Ureter (tissue), 1 donor: ENCODE data around the gene ACOX1. TPM values are rescaled to one million over a fixed set of nuclear protein-coding genes. Genes with fewer than 3 reads are reported as not detected.

Source experiments
- DNase-seq: peaks from one replicate; pipeline ENCODE4 v3.0.0-alpha.2; 2020; ENCODE audit warnings: low spot score
- total RNA-seq: library from RNA; stranded (reverse); gene quantifications from one replicate; pipeline ENCODE4 v1.2.4, GENCODE V29; 2023
- donor health status: DM: yes; HTN: yes; CAD: no.

Gene ACOX1
- total RNA-seq, 1 donor from 2014 or later: 119 TPM

DNA sequence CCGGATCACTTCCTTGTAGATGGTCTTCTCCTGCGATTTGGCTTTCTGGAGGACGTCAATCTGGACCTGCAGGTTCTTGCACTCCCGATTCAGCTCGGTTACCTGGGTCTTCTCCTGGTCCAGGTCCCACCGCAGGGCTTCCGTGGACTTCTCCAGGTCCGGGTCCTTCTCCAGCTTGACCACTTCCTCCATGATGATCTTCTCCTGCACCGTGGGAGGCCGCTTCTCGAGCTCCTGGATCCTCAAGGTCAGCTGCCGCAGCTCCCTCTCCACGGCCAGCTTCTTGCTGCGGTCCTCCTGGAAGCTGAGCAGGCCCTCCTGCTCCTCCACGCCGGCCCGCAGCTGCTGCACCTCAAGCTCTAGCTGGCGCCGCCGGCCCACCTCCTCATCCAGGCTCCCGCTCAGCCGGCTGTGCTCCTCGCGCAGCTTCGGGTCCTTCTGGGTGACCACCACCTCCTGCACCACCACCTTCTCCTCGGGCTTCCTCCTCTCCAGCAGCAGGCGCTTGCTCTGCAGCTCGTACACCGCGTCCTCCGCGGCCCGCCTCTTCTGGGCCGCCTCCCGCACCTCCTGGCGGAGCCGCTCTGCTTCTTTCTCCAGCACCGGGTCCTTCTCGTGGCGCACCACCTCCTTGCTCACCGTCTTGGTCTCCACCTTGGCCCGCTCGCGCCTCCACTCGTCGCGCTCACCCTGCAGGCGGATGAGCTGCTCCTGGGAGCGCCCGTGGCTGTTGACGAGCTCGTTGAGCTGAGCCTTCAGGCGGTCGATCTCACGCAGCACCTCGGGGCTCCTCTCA is 29.9 kb upstream of the ACOX1 start:
- DNase-seq: no peak

- no peak for DNase-seq
Observed at GRCh38 chr17:76008208-76008607, 29.2 kb upstream of the ACOX1 start.

DNA sequence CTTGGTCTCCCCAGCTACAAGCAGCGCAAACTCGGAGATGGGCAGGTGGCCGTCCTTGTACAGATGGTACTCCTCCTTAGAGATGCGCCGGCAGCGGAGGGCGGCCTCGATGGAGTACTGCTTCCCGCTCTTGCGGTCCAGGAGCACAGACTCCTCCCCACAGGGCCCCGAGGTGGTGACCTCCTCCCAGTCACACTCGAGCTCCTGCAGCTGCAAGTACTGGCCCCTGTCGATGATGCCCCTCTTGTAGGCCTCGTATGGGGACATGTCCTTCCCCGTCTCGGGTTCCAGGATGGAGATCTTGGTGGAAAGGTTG is 28.8 kb upstream of the ACOX1 start:
- no peak for DNase-seq

- no peak for DNase-seq
Observed at GRCh38 chr17:76007131-76007849, 28.3 kb upstream of the ACOX1 start.

GRCh38 chr17:76005263-76006149 is 26.5 kb upstream of the ACOX1 start:
- DNase-seq: peak; percentile 85

- no peak for DNase-seq
Observed at GRCh38 chr17:76004750-76005262, 25.8 kb upstream of the ACOX1 start.

GRCh38 chr17:76003915-76004314 is 24.9 kb upstream of the ACOX1 start:
- DNase-seq: no peak

DNA sequence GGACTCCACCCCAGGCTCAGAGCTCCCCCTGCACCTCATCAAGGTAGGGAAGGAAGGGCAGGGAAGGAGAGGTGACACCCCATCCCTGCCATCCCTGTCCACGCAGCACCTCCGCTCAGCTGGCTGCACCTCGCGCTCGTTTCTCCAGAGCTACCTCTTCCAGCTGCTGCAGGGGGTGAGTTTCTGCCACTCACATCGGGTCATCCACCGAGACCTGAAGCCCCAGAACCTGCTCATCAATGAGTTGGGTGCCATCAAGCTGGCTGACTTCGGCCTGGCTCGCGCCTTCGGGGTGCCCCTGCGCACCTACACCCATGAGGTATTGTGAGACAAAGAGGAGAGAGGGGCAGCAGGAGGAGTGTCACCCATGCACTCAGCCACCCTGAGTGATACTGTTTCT is 23.1 kb upstream of the ACOX1 start:
- no peak for DNase-seq

DNA sequence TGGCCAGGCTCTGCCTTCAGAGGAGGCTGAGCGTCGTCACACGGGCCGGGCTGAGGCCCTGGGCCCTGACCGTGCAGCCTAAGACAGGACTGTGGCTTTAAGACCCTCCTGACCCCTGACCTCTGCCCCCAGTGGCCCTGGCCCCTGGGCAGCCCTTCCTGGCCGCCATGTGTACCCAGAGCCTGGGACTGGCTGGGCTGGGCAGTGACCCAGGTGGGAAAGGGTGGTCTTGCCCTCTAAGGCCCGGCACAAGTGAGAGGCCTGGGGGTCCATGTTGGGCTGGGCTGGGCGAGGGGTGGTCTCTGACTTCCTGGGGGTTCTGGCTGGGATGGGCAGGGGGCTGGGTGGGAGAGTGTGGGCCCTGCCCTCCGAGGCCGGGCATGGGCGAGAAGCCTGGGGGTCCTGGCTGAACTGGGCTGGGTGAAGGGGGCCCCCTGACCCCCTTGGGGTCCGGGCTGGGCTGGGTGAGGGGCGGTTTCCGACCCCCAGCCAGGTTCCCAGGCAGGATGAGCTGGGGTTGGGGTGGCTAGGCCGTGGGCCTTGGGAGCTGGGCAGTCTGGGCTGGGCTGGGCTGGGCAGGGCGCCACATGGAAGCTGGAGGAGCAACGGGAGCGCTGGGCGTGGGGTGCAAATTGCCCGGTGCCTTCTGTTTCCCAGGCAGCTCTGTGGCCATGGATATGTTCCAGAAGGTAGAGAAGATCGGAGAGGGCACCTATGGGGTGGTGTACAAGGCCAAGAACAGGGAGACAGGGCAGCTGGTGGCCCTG is 22.0 kb upstream of the ACOX1 start, which contains the start of gene CDK3:
Gene CDK3 (plus strand): TSS at position 101 of the 767 bp plus-strand sequence. CDS start 571 bp downstream, at position 672.
- DNase-seq: no peak

DNA sequence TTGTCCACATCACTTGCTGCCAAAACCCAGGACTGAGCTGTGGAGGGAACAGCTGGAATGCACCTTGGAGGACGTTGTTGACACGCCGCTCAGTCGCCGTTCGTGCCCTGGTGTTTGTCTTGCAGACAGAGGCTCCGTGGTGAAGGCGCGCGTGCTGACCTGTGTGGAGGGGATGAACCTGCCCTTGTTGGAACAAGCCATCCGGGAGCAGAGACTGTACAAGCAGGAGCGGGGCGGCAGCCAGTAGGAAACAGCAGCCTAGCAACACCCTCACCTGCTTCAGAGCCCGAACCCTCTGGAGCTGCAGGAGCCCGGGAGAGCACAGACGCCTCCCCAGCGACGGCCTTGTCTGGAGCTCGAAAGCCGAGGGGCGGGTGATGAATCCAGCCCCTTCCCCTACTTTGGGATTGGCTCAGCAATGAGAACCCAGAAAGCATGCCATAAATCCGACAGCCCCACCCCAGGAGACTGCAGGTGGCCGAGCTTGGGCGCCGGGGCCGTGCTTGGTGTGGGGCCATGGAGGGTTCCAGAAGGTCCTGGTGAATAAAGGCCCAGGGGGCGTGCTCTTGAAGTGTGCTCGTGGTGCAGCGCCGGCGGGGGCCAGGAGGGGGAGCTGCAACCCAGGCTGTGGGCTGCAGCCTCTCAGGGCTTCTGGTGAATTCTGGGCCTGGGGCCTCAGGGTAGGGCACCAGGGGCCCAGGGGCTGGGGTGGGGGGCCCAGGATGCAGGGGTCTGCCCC is 21.2 kb upstream of the ACOX1 start:
- DNase-seq: no peak

GRCh38 chr17:75998327-75998795 is 19.4 kb upstream of the ACOX1 start:
- no peak for DNase-seq

DNA sequence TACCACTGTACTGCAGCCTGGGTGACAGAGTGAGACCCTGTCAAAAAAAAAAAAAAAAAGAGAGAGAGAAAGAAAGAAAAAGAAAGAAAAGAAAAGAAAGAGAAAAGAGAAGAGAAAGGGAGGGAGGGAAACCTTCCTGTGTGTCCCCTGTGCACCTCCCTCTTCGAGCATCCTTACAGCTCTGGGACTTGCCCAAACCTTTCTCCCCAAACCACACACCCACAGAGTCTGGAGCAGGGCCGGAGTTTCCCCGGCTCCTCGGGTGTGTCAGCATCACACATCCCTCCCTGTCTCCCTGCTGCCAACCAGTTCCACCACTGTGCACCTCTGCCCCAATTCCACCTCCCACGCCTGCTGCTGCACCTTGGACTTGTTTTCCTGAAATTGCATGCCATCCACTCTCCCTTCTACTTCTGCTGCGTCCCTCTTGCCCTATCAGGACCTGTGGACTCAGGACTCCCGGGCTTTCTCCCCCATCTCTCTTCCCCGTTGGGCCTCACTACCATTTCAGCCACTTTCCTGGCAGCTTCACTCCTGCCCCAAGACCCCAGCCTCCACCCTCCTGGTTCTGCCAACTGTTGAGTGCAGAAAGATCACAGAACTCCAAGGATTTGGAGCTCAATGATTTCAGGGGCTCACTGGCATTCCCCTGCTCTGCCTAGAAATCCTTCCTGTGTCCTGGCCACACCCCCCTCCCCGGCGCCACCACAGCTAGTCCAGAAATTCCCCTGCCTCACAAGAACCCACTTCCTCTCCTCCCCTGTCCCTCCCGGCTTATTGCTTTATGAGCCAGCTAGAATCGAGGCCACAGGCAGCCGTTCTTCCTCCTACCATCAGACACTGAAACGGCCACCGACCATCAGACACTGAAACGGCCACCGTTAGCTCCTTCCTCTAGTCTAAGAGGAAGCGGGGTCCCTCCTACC is 18.0 kb upstream of the ACOX1 start:
- peak; percentile 84 for DNase-seq

GRCh38 chr17:75995385-75995925 is 16.5 kb upstream of the ACOX1 start:
- no peak for DNase-seq

DNA sequence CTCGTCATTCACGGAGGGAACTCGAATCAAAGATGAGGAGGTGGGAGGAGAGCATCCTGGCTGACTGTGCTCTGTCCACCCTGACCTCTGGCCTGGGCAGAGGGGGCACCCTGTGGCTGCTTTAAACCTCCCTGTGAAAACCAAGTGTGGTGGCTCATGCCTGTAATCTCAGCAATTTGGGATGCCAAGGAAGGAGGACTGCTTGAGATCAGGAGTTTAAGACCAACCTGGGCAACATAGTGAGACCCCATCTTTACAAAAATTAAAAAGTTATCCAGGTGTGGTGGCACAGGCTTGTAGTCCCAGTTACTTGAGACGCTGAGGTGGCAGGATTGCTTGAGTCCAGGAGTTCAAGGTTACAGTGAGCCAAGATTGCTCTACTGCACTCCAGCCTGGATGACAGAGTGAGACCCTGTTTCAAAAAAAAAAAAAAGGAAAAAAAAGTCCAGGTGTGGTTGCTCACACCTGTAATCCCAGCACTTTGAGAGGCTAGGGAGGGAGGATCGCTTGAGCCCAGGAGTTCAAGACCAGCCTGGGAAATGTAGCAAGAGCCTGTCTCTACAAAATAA is 15.9 kb upstream of the ACOX1 start:
- DNase-seq: no peak

- no peak for DNase-seq
Observed at GRCh38 chr17:75991396-75991795, 12.4 kb upstream of the ACOX1 start.

DNA sequence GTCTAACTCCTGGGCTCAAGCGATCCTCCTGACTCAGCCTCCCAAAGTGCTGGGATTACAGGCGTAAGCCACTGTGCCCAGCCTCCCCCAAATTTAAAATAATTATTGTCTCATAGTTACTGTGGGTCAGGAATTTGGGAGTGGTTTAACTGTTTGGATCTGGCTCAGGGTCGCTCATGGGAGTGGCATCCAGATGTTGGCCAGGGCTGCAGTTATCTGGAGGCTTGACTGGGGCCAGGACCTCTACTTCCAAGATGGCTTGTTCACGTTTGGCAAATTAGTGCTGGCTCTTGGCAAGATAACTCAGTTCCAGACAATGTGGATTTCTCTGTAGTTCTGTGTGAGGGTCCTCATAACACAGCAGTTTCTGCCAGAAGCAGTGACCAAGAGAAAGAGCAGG is 8.1 kb upstream of the ACOX1 start:
- no peak for DNase-seq

- no peak for DNase-seq
Observed at GRCh38 chr17:75985986-75986385, 7.0 kb upstream of the ACOX1 start.

GRCh38 chr17:75983501-75984181 is 4.7 kb upstream of the ACOX1 start:
- DNase-seq: no peak
